GM18498 (cell line): Measurements from ENCODE around the gene MAP3K2.

Experiments
- ATAC-seq: cut with Tn5 transposase; IDR thresholded peaks from one replicate; pipeline ENCODE4 v1.9.1; 2021; ENCODE audit warnings: mild to moderate bottlenecking, moderate library complexity; ENCODE audit not compliant: unreplicated experiment

Gene MAP3K2

DNA sequence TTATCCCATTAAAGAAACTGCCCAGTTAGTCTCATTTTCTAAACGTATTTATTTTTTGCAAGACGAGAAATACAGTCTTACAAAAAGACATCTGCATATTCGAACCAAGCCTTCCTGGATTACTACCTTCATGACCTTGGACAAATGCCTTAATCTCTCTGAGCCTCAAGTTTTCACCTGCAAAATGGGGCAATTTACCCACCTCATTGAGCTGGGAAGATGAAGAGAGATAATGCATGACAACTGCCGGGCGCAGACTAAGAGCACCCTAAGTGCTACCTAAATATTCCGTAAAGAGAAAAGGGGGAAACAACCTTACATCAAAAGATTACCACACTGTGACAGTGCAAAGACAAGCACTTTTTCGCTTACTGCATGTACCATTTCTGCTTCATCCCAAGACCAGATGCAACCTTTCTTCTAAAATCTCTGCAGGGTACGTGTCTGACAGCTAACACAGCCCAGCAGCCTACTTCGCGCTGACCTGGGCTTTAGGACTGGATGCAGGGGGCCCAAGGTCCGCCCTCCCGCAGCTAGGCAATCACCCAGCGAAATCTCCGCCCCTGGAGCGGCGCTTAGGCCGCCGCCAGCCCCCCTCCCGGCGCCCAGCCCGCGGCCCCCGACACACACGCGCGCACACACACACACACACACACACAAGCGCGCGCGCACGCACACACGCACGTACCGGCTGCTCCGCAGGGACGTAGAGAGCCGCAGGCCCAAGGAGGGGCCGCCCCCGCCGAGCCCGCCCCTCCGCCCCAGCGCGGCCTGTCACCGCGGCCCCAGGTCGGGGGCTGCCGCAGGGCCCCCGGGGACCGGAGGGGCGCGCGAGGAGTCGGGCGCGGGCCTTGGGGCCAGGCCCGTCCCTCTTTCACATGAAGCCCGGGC, 766 bp downstream of the MAP3K2 start:
- peak; percentile 77 for ATAC-seq

DNA sequence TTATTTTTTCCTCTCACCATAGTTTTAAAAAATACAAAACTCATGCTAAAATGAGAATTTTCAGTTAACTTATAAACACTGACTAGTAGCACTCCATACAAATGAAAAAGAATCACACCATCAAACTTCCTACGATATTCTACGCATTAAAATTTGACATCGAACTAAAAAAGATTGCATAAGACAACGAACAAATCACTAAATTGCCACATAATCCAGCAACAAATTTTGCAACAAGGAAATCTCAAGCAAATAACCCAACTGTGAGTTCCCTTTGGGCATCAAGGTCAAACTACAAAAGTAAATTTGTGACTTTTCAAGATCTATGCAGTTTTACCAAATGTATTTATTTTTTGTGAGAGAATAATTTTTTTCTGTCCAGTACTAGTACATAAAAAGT, 1.5 kb downstream of the MAP3K2 start:
- no peak for ATAC-seq

DNA sequence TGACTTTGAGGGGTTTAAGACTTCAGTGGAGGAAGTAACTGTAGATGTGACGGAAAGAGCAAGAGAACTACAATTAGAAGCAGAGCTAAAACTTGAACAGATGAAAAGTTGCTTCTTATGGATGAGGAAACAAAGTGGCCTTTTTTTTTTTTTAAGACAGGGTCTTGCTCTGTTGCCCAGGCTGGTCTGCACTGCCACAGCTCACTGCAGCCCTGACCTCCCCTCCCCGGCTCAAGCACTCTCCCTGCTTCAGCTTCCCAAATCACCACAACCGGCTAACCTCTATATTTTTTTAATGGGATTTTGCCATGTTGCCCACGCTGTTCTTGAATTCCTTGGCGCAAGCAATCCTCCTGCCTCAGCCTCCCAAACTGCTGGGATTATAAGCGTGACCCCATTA, 3.2 kb downstream of the MAP3K2 start:
- ATAC-seq, result no peak

DNA sequence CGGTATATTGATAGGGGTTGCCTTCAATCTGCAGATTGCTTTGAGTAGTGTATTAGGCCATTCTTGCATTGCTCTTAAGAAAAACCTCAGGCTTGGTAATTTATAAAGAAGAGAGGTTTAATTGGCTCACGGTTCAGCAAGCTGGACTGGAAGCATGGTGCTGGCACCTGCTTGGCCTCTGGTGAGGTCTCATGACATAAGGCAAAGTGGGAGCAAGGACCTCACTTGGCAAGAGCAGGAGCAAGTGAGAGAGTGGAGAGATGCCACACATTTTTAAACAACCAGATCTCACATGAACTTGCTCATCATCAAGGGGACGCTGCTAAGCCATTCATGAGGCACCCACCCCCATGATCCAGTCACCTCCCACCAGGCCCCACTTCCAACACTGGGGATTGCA, 4.9 kb downstream of the MAP3K2 start:
- no peak for ATAC-seq

DNA sequence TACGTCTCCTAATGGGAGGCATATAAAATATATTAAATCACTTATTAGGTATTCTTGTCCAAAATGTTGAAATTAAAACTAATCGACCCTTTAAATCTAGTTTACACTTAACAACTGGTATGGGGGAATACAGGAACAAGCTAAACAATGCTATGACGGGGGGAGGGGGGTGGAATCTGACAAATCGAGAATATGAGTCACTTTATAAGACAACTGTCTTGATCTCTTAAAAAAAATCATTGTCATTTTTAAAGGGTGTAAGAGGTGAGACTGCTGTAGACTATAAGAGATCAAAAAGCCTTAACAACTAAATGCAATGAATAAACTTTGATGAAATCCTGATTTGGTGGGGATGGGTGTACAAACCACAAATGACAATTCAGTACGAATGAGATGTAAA, 6.0 kb downstream of the MAP3K2 start:
- no peak for ATAC-seq

DNA sequence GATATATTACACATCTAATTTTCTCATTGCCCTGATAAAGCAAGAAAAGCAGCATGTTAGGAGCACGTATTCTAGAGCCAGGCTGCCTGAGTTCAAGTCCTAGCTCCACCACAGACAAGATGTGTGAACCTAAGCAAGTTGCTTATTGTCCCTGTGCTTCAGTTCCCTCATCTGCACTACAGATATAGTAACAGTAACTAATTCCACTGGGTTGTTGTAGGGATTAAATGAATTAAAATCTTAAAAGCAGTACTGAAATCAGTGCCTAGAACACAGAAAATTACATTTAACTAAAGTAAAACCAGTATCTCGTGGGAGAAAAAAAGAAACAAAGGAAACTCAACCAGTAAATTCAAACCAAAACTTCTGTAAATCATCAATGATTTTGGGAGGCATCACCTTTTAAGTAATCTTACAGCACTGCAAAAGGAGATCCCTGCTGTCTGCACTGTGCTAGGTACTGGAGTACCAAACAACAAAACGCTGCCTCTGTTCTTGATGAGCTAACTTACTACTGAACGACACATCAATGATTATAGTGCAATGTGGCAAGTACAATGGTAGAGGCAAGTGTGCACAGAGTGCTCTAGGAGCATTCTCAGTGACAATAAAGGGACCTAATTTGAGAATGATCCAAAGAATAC, 7.9 kb downstream of the MAP3K2 start:
- no peak for ATAC-seq

DNA sequence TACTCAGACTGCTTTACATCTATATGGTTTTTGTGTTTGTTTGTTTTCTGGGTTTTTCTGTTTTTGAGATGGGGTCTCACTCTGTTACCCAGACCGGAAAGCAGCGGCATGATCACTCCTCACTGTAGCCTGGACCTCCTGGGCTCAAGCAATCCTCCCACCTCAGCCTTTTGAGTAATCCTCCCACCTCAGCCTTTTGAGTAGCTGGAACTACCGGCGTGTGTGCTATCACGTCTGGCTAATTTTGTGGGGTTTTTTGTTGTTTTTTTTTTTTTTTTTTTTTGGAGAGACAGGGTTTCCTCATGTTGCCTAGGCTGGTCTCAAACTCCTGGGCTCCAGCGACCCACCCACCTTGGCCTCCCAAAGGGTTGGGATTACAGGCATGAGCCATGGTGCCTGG, 9.1 kb downstream of the MAP3K2 start:
- ATAC-seq, result no peak

DNA sequence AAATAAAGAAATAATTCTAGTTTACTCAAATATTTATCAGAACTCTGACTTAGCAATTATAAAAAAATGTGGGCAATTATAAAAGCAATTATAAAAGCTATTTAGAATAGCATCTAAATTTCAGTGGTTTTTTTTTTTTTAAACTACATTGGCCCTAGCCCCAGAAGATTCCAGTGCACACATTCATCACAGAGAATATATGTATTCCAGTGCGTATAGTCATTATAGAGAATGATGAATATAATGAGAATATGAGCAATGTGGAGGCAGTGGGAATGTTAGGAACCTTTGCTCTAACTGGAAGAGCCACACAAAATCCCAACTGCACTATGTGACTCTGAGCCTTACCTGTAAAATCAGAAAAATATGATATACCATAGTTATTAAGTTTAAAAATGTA, 10.5 kb downstream of the MAP3K2 start:
- ATAC-seq, result no peak

DNA sequence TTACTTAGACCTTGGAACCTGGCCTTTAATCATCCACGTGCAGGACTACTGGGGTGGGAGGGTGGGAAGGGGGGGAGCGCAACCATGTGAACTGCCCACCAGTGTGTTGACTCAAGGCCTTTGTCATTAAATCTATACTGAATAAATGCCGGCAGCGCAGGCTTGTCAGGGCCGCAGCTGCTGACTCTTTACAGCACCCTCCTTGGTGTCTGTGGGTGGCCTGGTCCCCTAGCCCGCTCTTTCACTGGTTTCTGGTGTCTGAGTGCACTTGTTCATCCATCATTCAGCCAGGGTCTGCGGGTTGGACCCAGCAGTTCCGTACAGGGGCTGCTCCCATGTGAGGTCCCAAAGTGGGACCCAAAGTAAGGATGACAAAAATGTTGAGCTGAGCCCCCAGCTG, 11.5 kb downstream of the MAP3K2 start:
- ATAC-seq, result no peak

DNA sequence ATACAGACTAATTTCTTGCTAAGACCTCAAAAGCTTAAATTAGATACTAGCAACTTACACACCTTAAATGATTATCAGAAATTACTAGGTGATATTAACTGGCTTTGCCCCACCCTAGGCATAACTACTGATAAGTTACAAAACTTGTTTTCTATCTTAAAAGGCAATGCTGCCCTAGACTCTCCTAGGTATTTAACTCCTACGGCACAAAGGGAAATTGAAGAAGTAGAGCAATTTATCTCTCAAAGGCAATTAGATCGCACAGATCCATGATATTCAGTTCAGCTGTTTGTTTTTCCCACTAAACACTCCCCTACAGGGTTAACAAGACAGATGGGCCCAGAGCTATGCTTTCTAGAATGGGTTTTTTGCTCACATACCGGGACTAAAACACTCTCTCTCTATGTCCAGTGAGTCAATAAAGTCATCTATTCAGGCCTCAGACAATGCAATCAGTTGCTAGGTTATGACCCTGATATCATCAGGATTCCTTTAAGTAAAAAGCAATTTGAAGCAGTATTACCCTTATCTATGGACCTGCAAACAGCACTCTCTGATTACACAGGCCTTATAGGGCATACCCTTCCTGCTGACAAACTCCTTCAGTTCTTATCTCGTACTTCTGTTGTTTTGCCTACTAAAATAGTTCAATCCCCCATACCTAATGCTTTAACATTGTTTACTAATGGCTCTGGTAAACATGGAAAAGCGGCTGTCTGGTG, 14.3 kb downstream of the MAP3K2 start:
- ATAC-seq, result no peak

DNA sequence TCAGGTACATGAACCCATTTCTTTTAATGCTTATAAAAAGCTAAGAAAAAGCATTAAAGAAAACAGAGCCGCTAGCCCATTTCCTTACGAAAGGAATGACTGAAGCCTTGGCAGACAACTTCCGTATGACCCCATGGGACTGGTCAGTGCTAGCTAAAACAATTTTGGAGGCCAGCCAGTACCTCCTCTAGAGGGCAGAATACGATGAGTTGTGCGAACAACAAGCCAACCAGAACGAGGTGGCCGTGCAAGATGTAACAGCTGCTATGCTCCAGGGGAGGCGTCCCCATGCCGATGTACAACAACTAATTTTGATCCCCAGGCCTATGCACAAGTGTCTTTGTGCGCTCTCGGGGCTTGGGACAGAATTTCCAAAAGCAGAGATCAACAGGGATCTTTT, 16.7 kb downstream of the MAP3K2 start:
- no peak for ATAC-seq

DNA sequence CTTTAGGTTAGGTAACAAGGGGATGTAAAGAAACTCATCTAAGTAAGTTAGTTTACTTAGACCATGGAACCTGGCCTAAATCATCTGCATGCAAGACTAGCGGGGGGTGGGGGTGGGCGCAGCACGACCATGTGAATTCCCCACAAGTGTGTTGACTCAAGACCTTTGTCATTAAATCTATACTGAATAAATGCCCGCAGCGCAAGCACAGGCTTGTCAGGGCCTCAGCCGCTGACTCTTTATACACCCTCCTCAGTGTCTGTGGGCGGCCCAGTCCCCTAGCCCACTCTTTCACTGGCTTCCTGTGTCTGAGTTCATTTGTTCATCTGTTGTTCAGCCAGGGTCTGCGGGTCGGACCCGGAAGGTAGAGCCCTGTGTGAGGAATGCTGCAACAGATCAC, 17.8 kb downstream of the MAP3K2 start:
- ATAC-seq, result no peak

DNA sequence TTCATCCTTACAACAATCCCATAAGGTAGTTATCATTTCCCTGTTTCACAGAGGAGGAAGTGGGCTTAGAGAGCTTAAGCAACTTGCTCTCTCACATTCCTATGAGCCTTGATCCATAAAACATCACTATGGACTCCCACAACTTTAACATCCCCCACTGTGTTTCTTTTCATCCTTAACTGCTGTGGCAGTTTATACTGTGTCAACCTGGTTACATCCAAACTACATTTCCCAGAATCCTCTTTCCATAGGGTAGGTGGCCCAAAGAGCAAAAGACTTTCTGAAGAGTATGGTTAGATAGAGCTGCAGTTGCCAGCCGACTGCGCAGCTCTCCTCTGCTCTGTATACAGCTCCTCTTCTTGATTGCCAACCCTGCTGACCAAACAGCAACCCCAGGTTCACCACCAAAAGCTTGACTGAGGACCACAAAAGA, 22.5 kb downstream of the MAP3K2 start:
- ATAC-seq, result no peak

DNA sequence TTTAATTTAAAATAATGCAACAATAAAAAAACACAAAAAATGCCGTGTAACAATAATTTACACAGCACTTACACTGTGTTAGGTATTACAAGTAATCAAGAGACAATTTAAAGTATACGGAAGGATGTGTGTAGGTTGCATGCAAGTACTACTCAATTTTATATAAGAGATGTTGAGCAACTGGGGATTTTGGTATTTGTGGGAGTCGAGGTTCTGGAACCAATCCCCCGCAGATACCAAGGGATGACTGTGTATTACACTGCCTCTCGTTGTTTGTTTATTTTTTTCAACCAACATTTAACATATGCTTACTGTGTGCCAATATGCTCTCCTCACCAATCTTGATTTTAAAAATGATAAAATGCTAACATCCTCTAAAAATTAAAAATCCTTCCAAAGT, 24.8 kb downstream of the MAP3K2 start:
- no peak for ATAC-seq

DNA sequence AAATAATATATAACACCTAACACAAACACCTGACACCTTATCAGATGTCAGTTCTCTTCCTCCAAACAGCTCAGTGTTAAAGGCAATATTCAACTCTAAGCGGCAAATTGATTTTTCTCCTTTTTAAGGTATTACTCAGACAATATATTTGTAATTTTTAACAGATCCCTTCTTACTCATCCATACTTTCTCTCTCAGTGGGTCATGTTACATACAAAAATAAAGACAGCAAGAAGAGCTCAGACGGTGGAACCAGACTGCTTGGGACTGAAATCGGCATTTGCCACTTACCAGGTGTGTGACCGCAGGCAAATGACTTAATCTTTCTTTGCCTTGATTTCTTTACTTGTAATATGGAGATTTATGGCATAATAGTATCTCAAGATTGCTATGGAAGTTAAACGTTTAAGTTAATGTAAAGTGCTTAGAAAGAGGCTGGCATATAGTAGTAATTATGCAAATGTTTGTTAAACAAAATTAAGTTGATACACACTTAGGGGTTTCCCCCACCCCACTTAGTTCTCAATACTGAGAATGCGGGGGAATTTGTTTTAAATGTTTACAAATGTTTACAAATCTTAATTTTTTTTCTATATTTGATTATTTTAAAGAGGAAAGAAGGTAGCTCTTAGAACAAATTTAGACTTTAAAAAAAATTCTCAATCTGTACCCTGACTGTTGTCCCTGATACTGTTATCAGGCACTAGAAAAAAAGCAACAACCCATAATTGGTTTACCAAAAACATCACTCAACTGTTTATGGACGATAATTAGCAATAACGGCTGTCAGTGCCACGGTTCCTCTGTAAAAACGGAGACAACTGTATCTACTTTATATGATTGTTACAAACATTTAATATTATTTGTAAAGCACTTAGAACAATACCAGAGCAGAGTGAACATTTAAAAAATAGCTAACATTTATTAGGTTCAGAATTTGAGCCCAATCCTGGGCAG, 25.6 kb downstream of the MAP3K2 start:
- ATAC-seq, result no peak

DNA sequence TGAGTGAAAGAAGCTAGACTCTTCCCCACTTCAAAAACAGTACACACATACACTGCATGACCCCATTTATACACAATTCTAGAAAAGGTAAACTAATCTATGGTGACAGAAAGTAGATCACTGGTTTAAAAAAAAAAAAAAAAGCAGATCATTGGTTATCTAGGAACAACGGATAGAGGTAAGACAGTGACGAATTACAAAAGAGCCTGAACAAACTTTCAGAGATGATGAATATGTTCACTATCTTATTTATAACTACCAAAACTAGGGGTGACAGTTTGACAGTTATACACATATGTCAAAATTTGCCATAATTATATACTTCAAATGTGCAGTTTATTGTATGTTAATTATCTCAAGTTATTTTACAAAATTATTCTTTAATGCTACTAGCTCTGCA, 27.5 kb downstream of the MAP3K2 start:
- ATAC-seq, result no peak

DNA sequence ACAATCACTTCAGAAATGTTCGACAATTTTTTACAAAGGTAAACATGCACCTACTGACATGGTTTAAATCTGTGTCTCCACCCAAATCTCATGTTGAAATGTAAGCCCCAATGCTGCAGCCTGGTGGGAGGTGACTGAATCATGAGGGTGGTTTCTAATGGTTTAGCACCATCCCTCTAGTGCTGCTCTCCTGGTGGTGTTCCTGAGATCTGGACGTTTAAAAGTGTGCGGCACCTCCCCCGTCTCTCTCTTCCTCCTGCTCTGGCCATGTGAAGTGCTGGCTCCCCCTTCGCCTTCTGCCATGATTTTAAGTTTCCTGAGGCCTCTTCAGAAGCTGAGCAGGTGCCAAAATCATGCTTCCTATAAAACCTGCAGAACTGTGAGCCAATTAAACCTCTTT, 28.3 kb downstream of the MAP3K2 start:
- no peak for ATAC-seq

DNA sequence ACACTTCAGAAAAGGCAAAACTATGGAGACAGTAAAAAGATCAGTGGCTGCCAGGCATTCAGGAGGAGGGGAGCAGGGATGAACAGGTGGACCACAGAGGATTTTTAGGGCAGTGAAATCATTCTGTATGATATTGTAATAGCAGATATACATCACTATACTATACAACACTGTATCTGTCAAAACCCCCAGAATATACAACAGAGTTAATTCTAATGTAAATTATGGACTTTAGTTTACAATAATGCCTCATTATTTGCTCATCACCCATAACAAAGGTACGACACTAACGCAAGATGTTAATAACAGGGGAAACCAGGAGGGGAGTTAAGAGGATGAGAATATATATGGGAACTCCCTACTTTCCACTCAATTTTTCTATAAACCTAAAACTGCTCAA, 28.8 kb downstream of the MAP3K2 start:
- no peak for ATAC-seq

DNA sequence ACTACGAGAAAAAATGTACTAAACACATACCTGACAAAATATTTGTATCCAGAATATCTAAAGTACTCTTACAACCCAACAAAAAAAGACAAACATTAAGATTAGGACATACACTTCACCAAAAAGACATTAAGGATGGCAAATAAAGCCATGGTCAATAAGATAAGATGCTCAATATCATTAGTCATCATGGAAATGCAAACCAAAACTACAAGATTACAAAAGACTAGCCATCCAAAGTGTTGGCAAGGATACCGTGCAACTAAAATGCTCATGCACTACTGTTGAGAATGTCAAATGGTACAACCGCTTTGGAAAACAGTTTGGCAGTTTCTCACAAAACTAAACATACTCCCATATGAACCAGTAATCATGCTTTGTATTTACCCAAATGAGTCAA, 29.7 kb downstream of the MAP3K2 start:
- no peak for ATAC-seq

DNA sequence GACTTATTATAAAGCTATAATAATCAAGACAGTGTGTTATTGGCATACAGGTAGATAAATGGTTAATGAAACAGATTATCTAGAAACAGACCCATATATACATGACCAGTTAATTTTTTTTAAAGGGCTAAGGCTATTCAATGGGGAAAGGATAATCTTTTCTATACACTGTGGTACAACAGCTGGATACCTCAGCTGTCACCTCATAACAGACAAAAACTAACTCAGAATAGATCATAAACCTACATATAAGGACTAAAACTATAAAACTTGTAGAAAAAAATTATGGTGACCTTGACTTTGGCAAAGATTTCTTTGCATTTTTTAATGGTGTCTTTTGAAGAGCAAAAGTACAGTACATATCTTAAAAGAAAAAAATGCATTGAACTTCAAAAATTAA, 30.2 kb downstream of the MAP3K2 start:
- no peak for ATAC-seq

DNA sequence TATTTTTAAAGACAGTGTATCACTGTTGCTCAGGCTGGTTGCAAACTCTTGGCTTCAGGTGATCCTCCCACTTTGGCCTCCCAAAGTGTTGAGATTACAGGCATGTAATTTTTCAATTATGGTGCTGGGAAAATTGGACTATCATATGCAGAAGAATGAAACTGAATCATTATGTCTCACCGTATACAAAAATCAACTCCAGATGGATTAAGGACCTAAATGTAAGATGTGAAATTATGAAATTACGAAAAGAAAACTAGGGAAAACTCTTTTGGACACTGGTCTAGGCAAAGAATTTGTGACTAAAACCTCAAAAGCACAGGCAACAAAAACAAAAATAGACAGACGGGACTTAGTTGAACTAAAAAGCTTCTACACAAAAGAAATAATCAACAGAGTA, 31.2 kb downstream of the MAP3K2 start:
- ATAC-seq, result no peak
